ENCODE results near the gene USP2.

- TF ChIP-seq ATF2 (IDR thresholded peaks at IDR 0.05; ENCODE audit: low read length) (no peak), CTCF (IDR thresholded peaks at IDR 0.05; ENCODE audit: control extremely low read depth in 1 of 3, insufficient read depth in 1 of 3, low read depth in 1 of 3, low read length in 3 of 3) (no peak), ZNF274 (IDR thresholded peaks at IDR 0.05; ENCODE audit: borderline replicate concordance, extremely low read depth, low read length) (no peak), TEAD4 (IDR thresholded peaks at IDR 0.05; ENCODE audit: low read depth, low read length) (no peak), MAX (IDR thresholded peaks at IDR 0.05) (no peak), SIX5 (IDR thresholded peaks at IDR 0.05; ENCODE audit: low read depth, low read length) (no peak), POLR2AphosphoS5 (IDR thresholded peaks at IDR 0.05; ENCODE audit: low read depth, low read length) (no peak), EP300 (IDR thresholded peaks at IDR 0.05; ENCODE audit: borderline replicate concordance in 1 of 2, low read depth in 2 of 2, low read length in 2 of 2) (no peak), KDM1A (IDR thresholded peaks at IDR 0.05; ENCODE audit: borderline replicate concordance, low read length) (no peak), EZH2 (IDR thresholded peaks at IDR 0.05; ENCODE audit: low read depth, low read length, severe bottlenecking) (no peak), POLR2A (IDR thresholded peaks at IDR 0.05; ENCODE audit: control extremely low read depth in 1 of 2, low read depth in 2 of 2, low read length in 2 of 2) (no peak), GABPA (IDR thresholded peaks at IDR 0.05; ENCODE audit: borderline replicate concordance, insufficient read depth, low read length) (no peak)
Measured at GRCh38 chr11:119380160-119380826, 1.2 kb downstream of the USP2 start.
